Endothelial cell of umbilical vein (primary cell): ENCODE results near the gene KIAA1217.

Experiments used
- EZH2 ChIP-seq: IDR thresholded peaks from 2 replicates; pipeline ENCODE4 v1.6.1; 2012; ENCODE audit warnings: borderline replicate concordance, low read depth, mild to moderate bottlenecking, moderate library complexity, low read length, inconsistent platforms; ENCODE audit not compliant: severe bottlenecking
- JUN ChIP-seq: IDR thresholded peaks from 2 replicates; pipeline ENCODE4 v1.6.1; 2011; ENCODE audit warnings: borderline replicate concordance, low read depth; ENCODE audit not compliant: insufficient read length, insufficient read depth
- POLR2A ChIP-seq: IDR thresholded peaks from 2 replicates; pipeline ENCODE4 v1.6.1; 2012; ENCODE audit warnings: low read depth, mild to moderate bottlenecking, control low read depth, low read length
- POLR2AphosphoS5 ChIP-seq: IDR thresholded peaks from 2 replicates; pipeline ENCODE4 v1.6.1; 2012; ENCODE audit warnings: low read depth, mild to moderate bottlenecking, control low read depth, low read length, moderate library complexity; ENCODE audit not compliant: insufficient read depth
- TF ChIP-seq, protein P1 (sequence below), 2 donors: IDR thresholded peaks; 1 replicate in 1 of 2; 2 replicates in 1 of 2; pipeline ENCODE4 v1.5.1; 2011; ENCODE audit warnings: low read length in 2 of 2, mild to moderate bottlenecking in 2 of 2, moderate library complexity in 2 of 2, control low read depth in 1 of 2, inconsistent platforms in 1 of 2, low read depth in 1 of 2; ENCODE audit not compliant: insufficient read depth in 1 of 2; ENCODE audit errors: extremely low read depth in 1 of 2

DNA sequence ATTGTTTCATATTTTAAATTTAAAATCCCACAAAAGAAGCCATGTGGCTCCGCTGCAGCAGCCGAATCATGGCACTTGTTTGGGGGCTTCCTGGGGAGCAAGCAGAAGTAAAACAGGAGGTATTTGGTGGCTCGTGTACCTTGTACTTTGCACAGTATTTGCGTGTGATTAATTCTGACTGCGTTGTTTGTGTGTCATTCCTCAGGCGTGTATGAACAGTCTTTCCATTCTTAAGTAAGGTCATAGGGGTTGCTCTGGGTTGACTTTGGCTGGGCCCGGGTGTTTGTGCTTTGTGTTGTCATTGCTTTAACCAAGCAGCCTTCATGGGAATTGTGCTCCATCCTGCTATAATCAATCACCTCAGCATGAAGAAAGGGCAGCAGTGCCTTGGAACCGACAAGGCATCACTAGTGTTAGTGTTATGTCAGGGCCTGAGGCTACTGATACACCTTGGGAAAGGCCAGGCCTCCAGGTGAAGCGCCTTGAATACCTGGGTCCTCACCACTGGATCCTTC, 332.4 kb downstream of the KIAA1217 start:
- TF ChIP-seq, protein P1, sequence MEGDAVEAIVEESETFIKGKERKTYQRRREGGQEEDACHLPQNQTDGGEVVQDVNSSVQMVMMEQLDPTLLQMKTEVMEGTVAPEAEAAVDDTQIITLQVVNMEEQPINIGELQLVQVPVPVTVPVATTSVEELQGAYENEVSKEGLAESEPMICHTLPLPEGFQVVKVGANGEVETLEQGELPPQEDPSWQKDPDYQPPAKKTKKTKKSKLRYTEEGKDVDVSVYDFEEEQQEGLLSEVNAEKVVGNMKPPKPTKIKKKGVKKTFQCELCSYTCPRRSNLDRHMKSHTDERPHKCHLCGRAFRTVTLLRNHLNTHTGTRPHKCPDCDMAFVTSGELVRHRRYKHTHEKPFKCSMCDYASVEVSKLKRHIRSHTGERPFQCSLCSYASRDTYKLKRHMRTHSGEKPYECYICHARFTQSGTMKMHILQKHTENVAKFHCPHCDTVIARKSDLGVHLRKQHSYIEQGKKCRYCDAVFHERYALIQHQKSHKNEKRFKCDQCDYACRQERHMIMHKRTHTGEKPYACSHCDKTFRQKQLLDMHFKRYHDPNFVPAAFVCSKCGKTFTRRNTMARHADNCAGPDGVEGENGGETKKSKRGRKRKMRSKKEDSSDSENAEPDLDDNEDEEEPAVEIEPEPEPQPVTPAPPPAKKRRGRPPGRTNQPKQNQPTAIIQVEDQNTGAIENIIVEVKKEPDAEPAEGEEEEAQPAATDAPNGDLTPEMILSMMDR (IDR thresholded peaks at IDR 0.05; ENCODE audit: extremely low read depth in 1 of 2, insufficient read depth in 1 of 2, low read depth in 1 of 2, low read length in 2 of 2): no peak
- no peak for TF ChIP-seq POLR2A
- TF ChIP-seq JUN: no peak
- TF ChIP-seq EZH2: no peak
- TF ChIP-seq POLR2AphosphoS5: no peak
